ENCODE results near the gene COPG2. TPM values are rescaled to one million over a fixed set of nuclear protein-coding genes. Genes with fewer than 3 reads are reported as not detected.

COPG2 gene
- total RNA-seq, 4 donors from 2014 or later: 9.5 to 47.5 (median 20.2) TPM

- intact Hi-C loops (cut with DNase I; ENCODE audit: low total_unique reads): no loop called here
- Histone ChIP-seq H3K4me3 (no peak overlapping the region), H3K4me1 (no peaks in the 10 kb centered on the region), H3K9me3 (no peaks in the 10 kb centered on the region), H3K27ac (no peak overlapping the region), H3K36me3 (no peaks in the 10 kb centered on the region), H3K27me3 (no peaks in the 10 kb centered on the region)
- TF ChIP-seq, protein P1, sequence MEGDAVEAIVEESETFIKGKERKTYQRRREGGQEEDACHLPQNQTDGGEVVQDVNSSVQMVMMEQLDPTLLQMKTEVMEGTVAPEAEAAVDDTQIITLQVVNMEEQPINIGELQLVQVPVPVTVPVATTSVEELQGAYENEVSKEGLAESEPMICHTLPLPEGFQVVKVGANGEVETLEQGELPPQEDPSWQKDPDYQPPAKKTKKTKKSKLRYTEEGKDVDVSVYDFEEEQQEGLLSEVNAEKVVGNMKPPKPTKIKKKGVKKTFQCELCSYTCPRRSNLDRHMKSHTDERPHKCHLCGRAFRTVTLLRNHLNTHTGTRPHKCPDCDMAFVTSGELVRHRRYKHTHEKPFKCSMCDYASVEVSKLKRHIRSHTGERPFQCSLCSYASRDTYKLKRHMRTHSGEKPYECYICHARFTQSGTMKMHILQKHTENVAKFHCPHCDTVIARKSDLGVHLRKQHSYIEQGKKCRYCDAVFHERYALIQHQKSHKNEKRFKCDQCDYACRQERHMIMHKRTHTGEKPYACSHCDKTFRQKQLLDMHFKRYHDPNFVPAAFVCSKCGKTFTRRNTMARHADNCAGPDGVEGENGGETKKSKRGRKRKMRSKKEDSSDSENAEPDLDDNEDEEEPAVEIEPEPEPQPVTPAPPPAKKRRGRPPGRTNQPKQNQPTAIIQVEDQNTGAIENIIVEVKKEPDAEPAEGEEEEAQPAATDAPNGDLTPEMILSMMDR (IDR thresholded peaks at IDR 0.05): no peak
- no peak for TF ChIP-seq POLR2A (IDR thresholded peaks at IDR 0.05)
- DNase-seq: no peak
These were observed 17.9 kb downstream of the COPG2 start for GRCh38 chr7:130650611-130651120.

- no peak for DNase-seq
- Histone ChIP-seq H3K27me3 (no peaks in the 10 kb centered on the region), H3K27ac (no peak overlapping the region), H3K4me3 (no peak overlapping the region), H3K36me3 (no peaks in the 10 kb centered on the region), H3K4me1 (no peaks in the 10 kb centered on the region), H3K9me3 (no peaks in the 10 kb centered on the region)
- intact Hi-C loops (cut with DNase I; ENCODE audit: low total_unique reads): no loop called here
- TF ChIP-seq, protein P1 (IDR thresholded peaks at IDR 0.05): no peak
- no peak for TF ChIP-seq POLR2A (IDR thresholded peaks at IDR 0.05)
These were observed 19.4 kb downstream of the COPG2 start for GRCh38 chr7:130649004-130649790.

GRCh38 chr7:130648580-130648979 is 20.0 kb downstream of the COPG2 start:
- DNase-seq: no peak
- Histone ChIP-seq H3K27ac (no peak overlapping the region), H3K4me1 (no peaks in the 10 kb centered on the region), H3K9me3 (no peaks in the 10 kb centered on the region), H3K36me3 (no peaks in the 10 kb centered on the region), H3K27me3 (no peaks in the 10 kb centered on the region), H3K4me3 (no peak overlapping the region)
- TF ChIP-seq, protein P1 (IDR thresholded peaks at IDR 0.05): no peak
- TF ChIP-seq POLR2A (IDR thresholded peaks at IDR 0.05): no peak
- intact Hi-C loops (cut with DNase I; ENCODE audit: low total_unique reads): no loop called here

DNA sequence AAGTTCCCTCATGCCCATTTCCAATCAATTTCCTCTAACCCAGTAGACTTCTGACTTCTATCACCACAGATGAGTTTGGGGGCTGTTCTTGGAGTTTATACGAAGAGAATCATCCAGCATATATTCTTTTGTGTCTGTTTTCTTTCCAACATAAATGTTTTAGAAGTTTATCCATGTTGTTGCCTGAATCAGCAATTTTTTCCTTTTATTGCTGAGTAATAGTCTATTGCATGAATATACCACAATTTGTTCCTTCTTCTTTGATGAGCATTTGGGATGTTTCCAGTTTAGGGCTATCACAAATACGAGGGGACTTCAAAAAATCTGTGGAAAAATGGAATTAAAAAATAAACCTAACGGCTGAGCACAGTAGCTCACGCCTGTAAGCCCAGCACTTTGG is 26.2 kb downstream of the COPG2 start:
- Histone ChIP-seq H3K36me3 (no peaks in the 10 kb centered on the region), H3K9me3 (no peaks in the 10 kb centered on the region), H3K4me3 (no peak overlapping the region), H3K27ac (no peak overlapping the region), H3K4me1 (no peaks in the 10 kb centered on the region), H3K27me3 (no peaks in the 10 kb centered on the region)
- TF ChIP-seq, protein P1 (IDR thresholded peaks at IDR 0.05): no peak
- no peak for TF ChIP-seq POLR2A (IDR thresholded peaks at IDR 0.05)
- no peak for DNase-seq
- intact Hi-C loops (cut with DNase I; ENCODE audit: low total_unique reads): no loop called here

DNA sequence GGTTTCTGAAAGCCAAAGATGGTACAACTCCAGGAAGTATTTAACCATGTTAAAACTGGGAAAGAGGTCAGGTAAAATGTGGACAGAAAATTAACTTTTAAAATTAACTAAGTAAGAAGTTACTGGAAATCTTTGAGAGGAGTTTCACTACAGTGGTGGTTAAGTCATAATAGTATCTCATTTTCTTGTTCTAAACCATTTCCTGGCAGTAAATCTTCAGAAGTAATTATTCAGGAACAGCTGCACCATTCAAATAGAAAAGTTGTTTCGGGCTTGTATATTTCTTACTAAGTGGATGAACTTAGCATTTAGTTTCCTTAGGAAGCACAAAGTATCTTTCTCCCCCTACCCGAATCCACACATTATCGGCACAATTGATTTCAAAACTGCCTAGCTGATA is 27.1 kb downstream of the COPG2 start:
- Histone ChIP-seq H3K27me3 (no peaks in the 10 kb centered on the region), H3K9me3 (no peaks in the 10 kb centered on the region), H3K27ac (no peak overlapping the region), H3K36me3 (no peaks in the 10 kb centered on the region), H3K4me3 (no peak overlapping the region), H3K4me1 (no peaks in the 10 kb centered on the region)
- TF ChIP-seq, protein P1 (IDR thresholded peaks at IDR 0.05): no peak
- no peak for TF ChIP-seq POLR2A (IDR thresholded peaks at IDR 0.05)
- intact Hi-C loops (cut with DNase I; ENCODE audit: low total_unique reads): no loop called here
- DNase-seq: no peak
